Calu3 (cell line): ENCODE data around the gene TBRG4. TPM values are rescaled to one million over a fixed set of nuclear protein-coding genes. Genes with fewer than 3 reads are reported as not detected.

ENCODE experiments used
- BruUV-seq: library from RNA; stranded (reverse); fragments of 400-500 nt; replicated peaks from 2 replicates; lab custom pipeline; 2021; lab: Mats Ljungman, UMichigan
- CTCF ChIA-PET: fragments of 300-600 bp; sonication (Branson Sonifier 250); formaldehyde crosslinking; loops from one replicate; lab custom pipeline; 2022; ENCODE audit warnings: antibody characterized with exemption; lab: Charles Lee
- DNase-seq: peaks from one replicate; pipeline ENCODE4 v3.0.0; 2022
- H3K27ac Mint-ChIP-seq: one replicate; pipeline ENCODE4 v1.8.0; 2022; ENCODE audit warnings: mixed read lengths; ENCODE audit not compliant: unreplicated experiment
- H3K27me3 Mint-ChIP-seq: one replicate; pipeline ENCODE4 v1.8.0; 2022; ENCODE audit warnings: mixed read lengths; ENCODE audit not compliant: unreplicated experiment
- H3K36me3 Mint-ChIP-seq: one replicate; pipeline ENCODE4 v1.8.0; 2022; ENCODE audit warnings: mild to moderate bottlenecking, moderate library complexity, mixed read lengths; ENCODE audit not compliant: insufficient read depth, unreplicated experiment
- H3K4me1 Mint-ChIP-seq: one replicate; pipeline ENCODE4 v1.8.0; 2022; ENCODE audit warnings: mild to moderate bottlenecking, low read depth, mixed read lengths; ENCODE audit not compliant: unreplicated experiment
- H3K4me3 Mint-ChIP-seq: one replicate; pipeline ENCODE4 v1.8.0; 2022; ENCODE audit warnings: mild to moderate bottlenecking, low read depth, moderate library complexity, mixed read lengths; ENCODE audit not compliant: unreplicated experiment
- H3K9me3 Mint-ChIP-seq: one replicate; pipeline ENCODE4 v1.8.0; 2022; ENCODE audit warnings: low read depth, mixed read lengths; ENCODE audit not compliant: unreplicated experiment
- intact Hi-C: fragments of 100-400 bp; cut with micrococcal nuclease; formaldehyde crosslinking; loops from one replicate; pipeline ENCODE4 v1.10.0; 2022; ENCODE audit not compliant: unreplicated experiment
- total RNA-seq: library from RNA; stranded (reverse); gene quantifications from 2 replicates; pipeline ENCODE4 v1.2.3, GENCODE V29; 2022
- TF ChIP-seq, protein P1 (sequence below): fragments of 200-600 bp; IDR thresholded peaks from one replicate; pipeline ENCODE4 v1.8.0; 2022; ENCODE audit warnings: antibody characterized with exemption; ENCODE audit not compliant: unreplicated experiment

TBRG4 gene
- total RNA-seq, 1 experiment from 2014 or later = 191 TPM

DNA sequence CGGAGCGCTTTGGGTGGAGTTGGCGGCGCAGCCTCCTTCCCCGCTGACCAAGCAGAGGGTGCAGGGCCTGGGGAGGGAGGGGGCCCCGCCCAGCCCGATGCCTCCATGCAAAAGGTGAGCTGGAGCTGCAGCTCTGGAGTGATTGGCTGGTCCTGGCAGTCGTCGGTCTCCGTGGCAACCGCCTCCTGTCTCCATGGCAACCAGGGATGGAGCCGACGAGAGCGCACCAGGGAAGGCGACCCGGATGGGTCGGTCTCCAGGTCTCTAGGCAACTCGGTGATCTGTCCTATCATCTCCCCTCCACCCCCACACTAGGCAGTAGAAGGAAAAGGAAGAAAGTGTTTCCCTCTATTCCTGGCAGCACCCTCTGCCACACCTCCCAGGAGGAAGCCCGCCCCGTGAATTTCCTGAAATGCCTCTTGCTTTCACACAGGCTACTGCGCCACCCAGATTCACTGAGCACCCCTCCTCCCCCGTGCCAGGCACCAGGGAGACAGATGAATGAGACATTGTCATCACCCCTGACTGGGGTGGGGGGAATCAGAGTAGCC lies 22.1 kb downstream of the TBRG4 start:
- intact Hi-C loops = no loop called here
- TF ChIP-seq, protein P1, sequence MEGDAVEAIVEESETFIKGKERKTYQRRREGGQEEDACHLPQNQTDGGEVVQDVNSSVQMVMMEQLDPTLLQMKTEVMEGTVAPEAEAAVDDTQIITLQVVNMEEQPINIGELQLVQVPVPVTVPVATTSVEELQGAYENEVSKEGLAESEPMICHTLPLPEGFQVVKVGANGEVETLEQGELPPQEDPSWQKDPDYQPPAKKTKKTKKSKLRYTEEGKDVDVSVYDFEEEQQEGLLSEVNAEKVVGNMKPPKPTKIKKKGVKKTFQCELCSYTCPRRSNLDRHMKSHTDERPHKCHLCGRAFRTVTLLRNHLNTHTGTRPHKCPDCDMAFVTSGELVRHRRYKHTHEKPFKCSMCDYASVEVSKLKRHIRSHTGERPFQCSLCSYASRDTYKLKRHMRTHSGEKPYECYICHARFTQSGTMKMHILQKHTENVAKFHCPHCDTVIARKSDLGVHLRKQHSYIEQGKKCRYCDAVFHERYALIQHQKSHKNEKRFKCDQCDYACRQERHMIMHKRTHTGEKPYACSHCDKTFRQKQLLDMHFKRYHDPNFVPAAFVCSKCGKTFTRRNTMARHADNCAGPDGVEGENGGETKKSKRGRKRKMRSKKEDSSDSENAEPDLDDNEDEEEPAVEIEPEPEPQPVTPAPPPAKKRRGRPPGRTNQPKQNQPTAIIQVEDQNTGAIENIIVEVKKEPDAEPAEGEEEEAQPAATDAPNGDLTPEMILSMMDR = no peak
- H3K36me3 Mint-ChIP-seq = peaks cover 15% of the 10 kb centered on the region
- peak; percentile 74 for DNase-seq
- BruUV-seq = no TSS peak
- no peaks in the 10 kb centered on the region for H3K9me3 Mint-ChIP-seq
- H3K4me3 Mint-ChIP-seq = peak overlapping the region; percentile 58
- peaks cover 70% of the 10 kb centered on the region for H3K27me3 Mint-ChIP-seq
- peak overlapping the region; percentile 38 for H3K27ac Mint-ChIP-seq
- H3K4me1 Mint-ChIP-seq = peaks cover 9% of the 10 kb centered on the region
- CTCF ChIA-PET = interaction anchor here (0.6 kb wide), 1 partner anchor 161 kb away, joined by 3 read pairs; no protein-coding TSS in a partner anchor

DNA sequence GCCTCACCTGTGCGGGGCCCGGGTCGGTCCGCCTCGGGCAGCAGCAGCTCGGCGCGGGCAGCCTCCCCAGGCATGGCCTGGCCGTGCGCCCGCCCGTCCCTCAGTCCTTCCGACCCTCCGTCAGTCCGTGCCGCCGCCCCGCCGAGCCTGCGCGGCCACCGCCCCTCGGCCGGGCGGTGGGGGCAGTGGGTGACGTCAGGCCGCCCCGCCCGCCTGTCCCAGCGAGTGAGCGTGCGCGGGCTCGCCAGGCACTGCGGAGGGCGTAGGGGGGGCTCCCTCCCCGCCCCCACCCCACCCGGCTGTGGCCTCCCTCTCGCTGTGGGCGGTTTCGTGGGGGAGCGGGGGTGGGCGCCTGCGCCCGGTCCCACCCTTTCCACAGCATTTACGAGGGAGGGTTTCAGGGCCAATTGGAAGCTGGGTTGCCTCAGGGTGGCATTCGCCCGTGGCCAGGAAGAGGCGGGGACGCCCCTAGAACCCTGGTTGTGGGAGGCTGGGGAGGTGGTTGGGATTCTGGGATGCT lies 22.6 kb downstream of the TBRG4 start, which contains the start of gene NACAD:
NACAD (minus strand) TSS at position 149 of the 520 bp plus-strand sequence; CDS start at position 74, 75 bp downstream.
- no peaks in the 10 kb centered on the region for H3K9me3 Mint-ChIP-seq
- BruUV-seq = no TSS peak
- peaks cover 9% of the 10 kb centered on the region for H3K4me1 Mint-ChIP-seq
- H3K27me3 Mint-ChIP-seq = peaks cover 70% of the 10 kb centered on the region
- intact Hi-C loops = no loop called here
- peaks cover 15% of the 10 kb centered on the region for H3K36me3 Mint-ChIP-seq
- peak within 1 kb of the TSS; percentile 58 for H3K4me3 Mint-ChIP-seq
- CTCF ChIA-PET = interaction anchor here (0.6 to 0.7 kb wide), 2 partner anchors 31 to 161 kb away, joined by 3 to 4 read pairs; no protein-coding TSS in a partner anchor
- DNase-seq = no peak
- TF ChIP-seq, protein P1 = no peak
- H3K27ac Mint-ChIP-seq = peak within 1 kb of the TSS; percentile 38

DNA sequence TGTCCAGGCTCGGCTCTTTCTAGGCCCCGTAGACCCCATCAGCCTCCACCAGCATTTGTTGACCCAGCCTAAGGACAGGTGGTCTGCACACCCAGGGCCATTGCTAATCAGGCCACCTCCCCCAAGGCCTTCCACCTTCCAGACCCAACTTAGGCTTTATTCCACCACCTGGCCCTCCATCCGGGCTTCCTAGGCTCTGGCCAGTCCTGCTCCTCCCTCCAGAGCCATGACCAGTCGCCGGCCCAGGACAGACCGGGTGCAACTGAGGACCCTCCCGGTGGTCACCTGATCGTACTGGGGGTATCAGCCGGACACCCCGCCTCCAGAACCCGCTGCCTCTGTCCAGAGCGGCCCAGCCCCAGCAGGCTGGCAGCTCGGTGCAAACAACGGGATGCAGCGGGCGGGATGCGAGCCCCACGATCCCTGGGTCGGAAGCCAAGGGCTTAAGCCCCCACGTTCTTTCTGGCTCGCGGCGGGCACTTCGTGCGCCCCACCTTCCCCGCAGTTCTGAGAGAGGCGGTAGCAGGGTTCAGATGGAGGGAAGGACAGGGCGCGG lies 23.3 kb downstream of the TBRG4 start:
- Mint-ChIP-seq H3K27me3 (peaks cover 70% of the 10 kb centered on the region), H3K9me3 (no peaks in the 10 kb centered on the region), H3K27ac (no peak overlapping the region), H3K36me3 (peaks cover 15% of the 10 kb centered on the region), H3K4me1 (peaks cover 9% of the 10 kb centered on the region), H3K4me3 (peak overlapping the region; percentile 58)
- TF ChIP-seq, protein P1 = no peak
- CTCF ChIA-PET = interaction anchor here (0.6 to 0.7 kb wide), 2 partner anchors 31 to 52 kb away, joined by 4 to 5 read pairs; no protein-coding TSS in a partner anchor
- intact Hi-C loops = no loop called here
- no TSS peak for BruUV-seq
- DNase-seq = no peak

DNA sequence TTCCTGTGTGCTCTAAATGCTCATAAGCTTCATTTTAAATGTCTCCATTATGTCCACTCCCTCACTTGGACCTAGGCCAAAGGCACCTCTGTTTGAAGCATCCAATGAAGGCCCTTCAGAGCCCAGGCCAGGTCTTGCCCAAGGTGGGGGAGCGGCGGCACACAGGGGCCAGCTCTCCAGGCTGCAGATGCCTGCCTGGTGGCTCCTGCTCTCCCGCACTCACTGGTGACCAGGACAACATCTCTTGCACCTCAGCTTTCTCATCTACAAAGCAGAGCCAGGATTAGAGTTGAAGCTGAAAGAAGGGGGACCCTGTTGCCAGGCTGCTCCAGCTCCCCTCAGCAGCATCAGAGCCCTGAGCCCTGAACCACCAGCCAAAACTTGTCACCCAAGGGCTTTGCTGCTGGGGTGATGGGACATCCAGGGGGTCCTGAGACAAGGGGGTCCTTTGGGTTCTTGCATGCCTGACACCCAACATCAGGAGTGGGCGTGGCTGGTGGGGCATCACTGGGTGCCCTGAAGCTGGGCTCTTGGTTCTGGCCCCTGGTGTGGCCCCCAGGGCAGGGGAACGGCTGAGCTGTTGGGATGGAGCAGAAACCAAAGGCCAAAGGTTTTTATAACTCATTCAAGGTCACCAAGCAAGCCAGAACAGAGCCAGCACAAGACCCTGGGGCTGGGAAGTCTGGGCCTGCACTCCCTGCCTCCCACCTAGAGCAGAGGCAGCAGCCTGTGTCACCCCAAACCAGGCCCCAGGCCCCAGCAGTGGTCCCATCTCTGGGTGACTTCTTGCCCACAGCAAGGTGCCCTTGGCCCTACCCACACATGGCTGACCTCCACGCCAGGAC lies 24.0 kb downstream of the TBRG4 start:
- BruUV-seq = no TSS peak
- Mint-ChIP-seq H3K9me3 (no peaks in the 10 kb centered on the region), H3K36me3 (peaks cover 15% of the 10 kb centered on the region), H3K4me3 (peak overlapping the region; percentile 58), H3K27ac (no peak overlapping the region), H3K27me3 (peaks cover 63% of the 10 kb centered on the region), H3K4me1 (peaks cover 10% of the 10 kb centered on the region)
- TF ChIP-seq, protein P1 = no peak
- intact Hi-C loops = no loop called here
- CTCF ChIA-PET = no interaction called here
- no peak for DNase-seq
